Mesenchymal stem cell (in vitro differentiated cells and primary cell): ENCODE results near the gene RASAL3.

Experiments
- DNase-seq: peaks from one replicate; pipeline ENCODE4 v3.0.0-alpha.2; 2013
- H2AFZ ChIP-seq: one replicate; pipeline ENCODE4 v1.6.1; 2013; ENCODE audit warnings: low read depth, mild to moderate bottlenecking, control low read depth, inconsistent platforms, low read length, moderate library complexity
- H2AK5ac ChIP-seq: 2 replicates; pipeline ENCODE4 v1.6.1; 2013; ENCODE audit warnings: low read length, moderate library complexity, mild to moderate bottlenecking, inconsistent platforms; ENCODE audit not compliant: severe bottlenecking
- H2BK120ac ChIP-seq: one replicate; pipeline ENCODE4 v1.6.1; 2013; ENCODE audit warnings: low read depth, mild to moderate bottlenecking, inconsistent platforms, low read length, moderate library complexity
- H2BK12ac ChIP-seq, 2 experiments: one replicate each; pipeline ENCODE4 v1.6.1; 2013; ENCODE audit warnings: inconsistent platforms in 2 of 2, low read length in 2 of 2, mild to moderate bottlenecking in 2 of 2, moderate library complexity in 2 of 2, control low read depth in 1 of 2
- H2BK15ac ChIP-seq: one replicate; pipeline ENCODE4 v1.6.1; 2013; ENCODE audit warnings: mild to moderate bottlenecking, low read depth, inconsistent platforms; ENCODE audit not compliant: poor library complexity, severe bottlenecking
- H2BK5ac ChIP-seq: 2 replicates; pipeline ENCODE4 v1.6.1; 2013; ENCODE audit warnings: low read depth, mild to moderate bottlenecking, low read length, control low read depth, inconsistent platforms; ENCODE audit not compliant: poor library complexity, severe bottlenecking
- H3K14ac ChIP-seq, 2 experiments: one replicate each; pipeline ENCODE4 v1.6.1; 2013; ENCODE audit warnings: inconsistent platforms in 2 of 2, low read length in 2 of 2, control low read depth in 1 of 2, mild to moderate bottlenecking in 1 of 2, moderate library complexity in 1 of 2
- H3K18ac ChIP-seq, 2 experiments: one replicate each; pipeline ENCODE4 v1.6.1; 2013; ENCODE audit warnings: inconsistent platforms in 2 of 2, low read length in 2 of 2, control low read depth in 1 of 2, low read depth in 1 of 2, mild to moderate bottlenecking in 1 of 2
- H3K23ac ChIP-seq, 2 experiments: one replicate each; pipeline ENCODE4 v1.6.1; 2013; ENCODE audit warnings: inconsistent platforms in 2 of 2, low read length in 2 of 2, mild to moderate bottlenecking in 2 of 2, moderate library complexity in 2 of 2, control low read depth in 1 of 2
- H3K27ac ChIP-seq: 2 replicates; pipeline ENCODE4 v1.5.1; 2013; ENCODE audit warnings: mild to moderate bottlenecking, moderate library complexity, low read length, control low read depth, inconsistent platforms; ENCODE audit not compliant: poor library complexity, severe bottlenecking
- H3K27me3 ChIP-seq, 2 experiments: 2 replicates each; pipeline versions ENCODE4 v1.6.1 to v1.7.0; 2013; ENCODE audit warnings: low read length in 2 of 2, mild to moderate bottlenecking in 2 of 2, moderate library complexity in 2 of 2, control low read depth in 1 of 2, inconsistent platforms in 1 of 2; ENCODE audit not compliant: control insufficient read depth in 1 of 2, insufficient read depth in 1 of 2
- H3K36me3 ChIP-seq, 2 experiments: 2 replicates each; pipeline versions ENCODE4 v1.6.1 to v1.7.0; 2013; ENCODE audit warnings: low read length in 2 of 2, control low read depth in 1 of 2, inconsistent platforms in 1 of 2, low read depth in 1 of 2, mild to moderate bottlenecking in 1 of 2; ENCODE audit not compliant: insufficient read depth in 2 of 2, control insufficient read depth in 1 of 2
- H3K4ac ChIP-seq, 2 experiments: one replicate each; pipeline ENCODE4 v1.6.1; 2013; ENCODE audit warnings: inconsistent platforms in 2 of 2, low read length in 2 of 2, mild to moderate bottlenecking in 2 of 2, moderate library complexity in 2 of 2, control low read depth in 1 of 2, low read depth in 1 of 2
- H3K4me1 ChIP-seq: 2 replicates; pipeline ENCODE4 v1.6.1; 2013; ENCODE audit warnings: low read depth, low read length, control low read depth; ENCODE audit not compliant: control insufficient read depth, insufficient read depth
- H3K4me2 ChIP-seq: 2 replicates; pipeline ENCODE4 v1.6.1; 2013; ENCODE audit warnings: low read length, mild to moderate bottlenecking, inconsistent platforms; ENCODE audit not compliant: poor library complexity, severe bottlenecking
- H3K4me3 ChIP-seq, 2 experiments: 2 replicates each; pipeline versions ENCODE4 v1.5.1 to v1.7.0; 2013; ENCODE audit warnings: low read length in 2 of 2, mild to moderate bottlenecking in 2 of 2, control low read depth in 1 of 2, low read depth in 1 of 2; ENCODE audit not compliant: insufficient read depth in 1 of 2
- H3K79me1 ChIP-seq: replicated peaks from 2 replicates; pipeline ENCODE4 v1.6.1; 2013; ENCODE audit warnings: mild to moderate bottlenecking, control low read depth, low read length, inconsistent platforms; ENCODE audit not compliant: poor library complexity, severe bottlenecking
- H3K9ac ChIP-seq: 2 replicates; pipeline ENCODE4 v1.7.0; 2013; ENCODE audit warnings: mild to moderate bottlenecking, low read length, moderate library complexity
- H3K9me3 ChIP-seq: 2 replicates; pipeline ENCODE4 v1.7.0; 2013; ENCODE audit warnings: mild to moderate bottlenecking, low read length; ENCODE audit not compliant: control insufficient read depth
- H4K8ac ChIP-seq: one replicate; pipeline ENCODE4 v1.6.1; 2013; ENCODE audit warnings: inconsistent platforms, mild to moderate bottlenecking, low read length, moderate library complexity
- H4K91ac ChIP-seq: one replicate; pipeline ENCODE4 v1.6.1; 2013; ENCODE audit warnings: mild to moderate bottlenecking, low read length, inconsistent platforms
- WGBS: methylation state at CpG from one replicate; pipeline ENCODE4 v1.1.7; 2013; ENCODE audit warnings: mixed read lengths; 5-methylcytosine and 5-hydroxymethylcytosine counted together

Gene RASAL3

GRCh38 chr19:15449620-15450527 is 14.5 kb downstream of the RASAL3 start, which contains the start of gene WIZ:
TSS of gene WIZ (minus strand) at chr19:15449956. CDS start at chr19:15448307, 1,649 bp downstream.
- peak within 1 kb of the TSS; percentile 80 to 90 for H3K18ac ChIP-seq
- DNase-seq, result peak; percentile 63
- H2BK12ac ChIP-seq, result no peak within 1 kb of the TSS
- peak within 1 kb of the TSS; percentile 75 to 77 for H3K4me3 ChIP-seq
- H3K27ac ChIP-seq, result no peak within 1 kb of the TSS
- H3K14ac ChIP-seq, result peak within 1 kb of the TSS; percentile 21 to 36
- H3K4me1 ChIP-seq, result peaks cover 19% of the 10 kb centered on the region
- peak within 1 kb of the TSS; percentile 80 for H2AFZ ChIP-seq
- 3% methylated on average over 3 of the region's 77 CpGs for WGBS
- no peak within 1 kb of the TSS for H2BK5ac ChIP-seq
- H3K36me3 ChIP-seq, result peaks cover 4 to 34% of the 10 kb centered on the region in 2 experiments
- H3K4me2 ChIP-seq, result peak within 1 kb of the TSS; percentile 99
- peaks cover 5 to 16% of the 10 kb centered on the region in 2 experiments for H3K27me3 ChIP-seq
- H3K9me3 ChIP-seq, result no peaks in the 10 kb centered on the region
- H4K8ac ChIP-seq, result peak within 1 kb of the TSS; percentile 88
- peak within 1 kb of the TSS; percentile 70 for H3K9ac ChIP-seq
- H3K79me1 ChIP-seq, result peaks cover 2% of the 10 kb centered on the region
- H3K4ac ChIP-seq, result peak within 1 kb of the TSS; percentile 30 to 47
- peak within 1 kb of the TSS; percentile 33 for H2AK5ac ChIP-seq
- H2BK120ac ChIP-seq, result peak within 1 kb of the TSS; percentile 74
- peak within 1 kb of the TSS; percentile 89 for H2BK15ac ChIP-seq
- peak within 1 kb of the TSS; percentile 78 for H4K91ac ChIP-seq
- no peak within 1 kb of the TSS for H3K23ac ChIP-seq

GRCh38 chr19:15448778-15449619 is 15.3 kb downstream of the RASAL3 start:
- WGBS, result 12% methylated on average over 22 of the region's 43 CpGs

GRCh38 chr19:15448044-15448777 is 16.1 kb downstream of the RASAL3 start:
- H3K18ac ChIP-seq, result no peak overlapping the region
- WGBS, result 73% methylated on average over 15 of the region's 17 CpGs

More at GRCh38 chr19:15448778-15449619, 15.3 kb downstream of the RASAL3 start:
- H3K9ac ChIP-seq, result peak overlapping the region; percentile 70
- peak overlapping the region; percentile 21 to 36 for H3K14ac ChIP-seq
- H2BK120ac ChIP-seq, result peak overlapping the region; percentile 74
- H3K79me1 ChIP-seq, result peaks cover 2% of the 10 kb centered on the region
- H2BK15ac ChIP-seq, result peak overlapping the region; percentile 56
- H3K27ac ChIP-seq, result no peak overlapping the region
- H3K9me3 ChIP-seq, result no peaks in the 10 kb centered on the region
- H3K4me2 ChIP-seq, result peak overlapping the region; percentile 99
- H4K91ac ChIP-seq, result peak overlapping the region; percentile 52
- H3K4ac ChIP-seq, result peak overlapping the region; percentile 30 to 47
- H3K23ac ChIP-seq, result no peak overlapping the region
- peak overlapping the region; percentile 45 for H4K8ac ChIP-seq
- H2BK5ac ChIP-seq, result no peak overlapping the region
- H3K4me3 ChIP-seq, result peak overlapping the region; percentile 71 to 75
- H2BK12ac ChIP-seq, result no peak overlapping the region
- DNase-seq, result peak; percentile 34
- H3K4me1 ChIP-seq, result peaks cover 19% of the 10 kb centered on the region
- peaks cover 4 to 39% of the 10 kb centered on the region in 2 experiments for H3K36me3 ChIP-seq
- H2AK5ac ChIP-seq, result no peak overlapping the region
- H3K27me3 ChIP-seq, result peaks cover 2 to 8% of the 10 kb centered on the region in 2 experiments
- H2AFZ ChIP-seq, result peak overlapping the region; percentile 7
- peak overlapping the region; percentile 75 to 80 for H3K18ac ChIP-seq

More at GRCh38 chr19:15448044-15448777, 16.1 kb downstream of the RASAL3 start:
- Histone ChIP-seq H3K36me3 (peaks cover 4 to 42% of the 10 kb centered on the region in 2 experiments), H3K4me1 (peaks cover 18% of the 10 kb centered on the region), H2BK15ac (no peak overlapping the region), H3K4me3 (peak overlapping the region in 1 of 2 experiments; percentile 75), H4K8ac (no peak overlapping the region), H3K14ac (no peak overlapping the region), H4K91ac (no peak overlapping the region), H3K4me2 (no peak overlapping the region), H2BK120ac (no peak overlapping the region), H3K27ac (no peak overlapping the region), H3K23ac (no peak overlapping the region), H3K27me3 (no peaks in the 10 kb centered on the region), H2AFZ (no peak overlapping the region), H3K9ac (peak overlapping the region; percentile 70), H2AK5ac (no peak overlapping the region), H3K4ac (no peak overlapping the region), H2BK5ac (no peak overlapping the region), H3K9me3 (no peaks in the 10 kb centered on the region), H2BK12ac (no peak overlapping the region), H3K79me1 (peaks cover 2% of the 10 kb centered on the region)
- DNase-seq, result no peak
